GM20000 (cell line): ENCODE results near the gene PRKAR2B.

ENCODE experiments used
- DNase-seq: peaks from one replicate; pipeline ENCODE4 v3.0.0; 2012; ENCODE audit warnings: low spot score
- TF ChIP-seq, protein P1 (sequence below): IDR thresholded peaks from 2 replicates; pipeline ENCODE4 v1.5.1; 2012; ENCODE audit warnings: mild to moderate bottlenecking, control low read depth; ENCODE audit errors: extremely low read depth, missing control alignments

PRKAR2B gene

DNA sequence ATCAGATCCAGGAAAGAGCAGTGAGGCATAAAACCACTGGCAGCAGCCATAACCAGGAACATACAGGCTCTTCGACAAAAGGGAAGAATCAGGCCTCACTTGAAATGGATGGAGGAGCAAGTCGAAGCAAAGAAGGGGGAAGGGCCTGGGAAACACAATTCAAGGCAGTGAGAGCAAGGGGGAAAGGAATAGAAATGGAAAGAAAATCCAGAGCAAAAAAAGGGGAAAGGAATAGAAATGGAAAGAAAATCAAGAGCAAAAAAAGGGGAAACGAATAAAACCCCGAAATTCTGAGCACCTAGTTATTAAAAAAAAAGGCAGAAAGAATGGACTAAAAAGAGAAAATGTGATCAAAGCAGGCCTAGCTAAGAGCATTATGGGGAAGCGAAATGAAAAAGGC is 24.1 kb upstream of the PRKAR2B start:
- no peak for DNase-seq
- TF ChIP-seq, protein P1, sequence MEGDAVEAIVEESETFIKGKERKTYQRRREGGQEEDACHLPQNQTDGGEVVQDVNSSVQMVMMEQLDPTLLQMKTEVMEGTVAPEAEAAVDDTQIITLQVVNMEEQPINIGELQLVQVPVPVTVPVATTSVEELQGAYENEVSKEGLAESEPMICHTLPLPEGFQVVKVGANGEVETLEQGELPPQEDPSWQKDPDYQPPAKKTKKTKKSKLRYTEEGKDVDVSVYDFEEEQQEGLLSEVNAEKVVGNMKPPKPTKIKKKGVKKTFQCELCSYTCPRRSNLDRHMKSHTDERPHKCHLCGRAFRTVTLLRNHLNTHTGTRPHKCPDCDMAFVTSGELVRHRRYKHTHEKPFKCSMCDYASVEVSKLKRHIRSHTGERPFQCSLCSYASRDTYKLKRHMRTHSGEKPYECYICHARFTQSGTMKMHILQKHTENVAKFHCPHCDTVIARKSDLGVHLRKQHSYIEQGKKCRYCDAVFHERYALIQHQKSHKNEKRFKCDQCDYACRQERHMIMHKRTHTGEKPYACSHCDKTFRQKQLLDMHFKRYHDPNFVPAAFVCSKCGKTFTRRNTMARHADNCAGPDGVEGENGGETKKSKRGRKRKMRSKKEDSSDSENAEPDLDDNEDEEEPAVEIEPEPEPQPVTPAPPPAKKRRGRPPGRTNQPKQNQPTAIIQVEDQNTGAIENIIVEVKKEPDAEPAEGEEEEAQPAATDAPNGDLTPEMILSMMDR = no peak

DNA sequence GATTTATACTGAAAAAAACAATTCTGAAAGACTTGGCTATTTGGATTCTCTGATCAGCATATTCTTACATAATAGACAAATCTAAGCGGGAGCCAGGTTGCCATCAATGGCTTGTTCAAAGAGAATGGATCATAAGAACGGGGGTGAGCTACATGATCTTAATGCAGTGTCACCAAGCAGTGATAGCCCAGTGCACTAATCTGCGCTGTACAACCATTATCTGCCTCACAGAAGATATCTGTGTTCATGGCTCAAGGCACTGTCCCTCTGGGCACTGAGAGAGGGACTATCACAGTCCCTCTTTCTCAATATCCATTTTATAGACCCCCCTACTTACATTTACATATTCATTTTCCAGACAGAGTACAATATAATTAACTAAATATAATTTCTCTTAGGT is 22.9 kb upstream of the PRKAR2B start:
- TF ChIP-seq, protein P1 = no peak
- DNase-seq = no peak

DNA sequence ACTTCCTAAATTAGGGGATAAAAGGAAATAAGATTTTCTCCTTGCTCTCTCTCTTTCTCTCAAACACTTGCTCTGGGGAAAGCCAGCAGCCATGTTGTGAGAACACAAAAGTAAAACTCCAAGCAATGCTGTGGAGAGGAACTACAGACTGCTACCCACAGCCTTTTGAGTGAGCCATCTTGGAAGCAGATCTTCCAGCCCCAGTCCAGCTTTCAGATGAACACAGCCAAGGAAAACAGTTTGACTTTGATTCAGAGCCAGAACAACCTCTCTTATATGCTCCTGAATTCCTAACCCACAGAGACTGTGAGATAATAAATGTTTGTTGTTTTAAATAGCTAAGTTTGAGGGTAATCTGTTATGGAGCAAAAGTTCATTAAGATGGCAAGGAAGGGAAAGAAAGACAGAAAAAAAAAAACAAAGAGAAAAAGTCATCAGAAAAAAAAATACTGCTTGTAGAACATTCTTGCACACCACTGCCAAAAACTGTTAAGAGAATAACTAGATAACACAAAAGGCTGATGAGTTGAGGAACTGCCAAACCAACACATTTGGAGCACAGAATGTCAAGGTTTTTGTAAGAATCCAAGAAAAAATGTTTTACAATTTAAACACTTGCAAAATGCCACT is 20.9 kb upstream of the PRKAR2B start:
- TF ChIP-seq, protein P1 = no peak
- no peak for DNase-seq

DNA sequence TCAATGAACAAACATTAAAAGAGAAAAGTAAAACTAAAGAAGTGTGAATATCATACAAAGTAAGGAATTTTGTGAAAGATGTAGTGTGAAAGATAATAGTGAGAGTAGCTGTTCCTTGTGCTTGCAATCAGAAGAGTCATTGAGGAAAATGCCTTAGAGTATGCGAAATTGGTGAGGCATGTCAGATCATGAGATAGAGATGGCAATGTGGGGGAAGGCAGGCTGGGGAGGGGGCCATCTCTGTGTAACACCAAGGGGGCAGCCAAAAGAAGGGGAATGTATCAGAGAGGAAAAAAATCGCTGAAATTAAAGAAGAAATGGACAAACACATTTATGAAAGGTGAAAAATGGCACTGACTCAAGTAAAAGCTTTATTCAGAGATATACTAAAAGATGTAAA is 19.6 kb upstream of the PRKAR2B start:
- TF ChIP-seq, protein P1 = no peak
- no peak for DNase-seq

DNA sequence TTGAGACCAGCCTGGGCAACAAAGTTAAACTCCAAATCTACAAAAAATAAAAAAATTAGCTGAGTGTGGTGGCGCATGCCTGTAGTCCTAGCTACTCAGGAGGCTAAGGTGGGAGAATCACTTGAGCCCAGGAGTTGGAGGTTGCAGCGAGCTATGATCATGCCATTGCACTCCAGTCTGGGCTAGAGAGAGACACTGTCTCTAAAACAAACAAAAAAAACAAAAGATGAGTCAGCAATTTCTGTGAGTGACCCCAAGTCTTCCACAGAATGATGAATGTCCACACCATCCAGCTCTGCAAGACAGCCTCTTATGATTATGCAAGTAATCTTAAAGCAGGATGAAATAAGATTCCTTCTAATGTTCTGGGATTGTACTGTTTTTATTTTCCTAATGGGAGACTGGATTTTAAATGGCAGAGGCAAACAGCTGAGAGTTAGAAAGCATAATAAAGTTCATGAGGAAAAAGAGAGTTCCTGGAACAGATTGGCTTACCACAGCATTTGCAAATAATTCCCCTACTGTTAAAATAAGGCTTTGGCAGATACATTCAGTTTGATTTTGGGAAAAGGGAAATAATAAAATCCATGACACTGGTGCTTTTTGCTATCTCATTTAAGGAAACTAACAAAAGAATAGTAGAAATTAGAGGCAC is 18.9 kb upstream of the PRKAR2B start:
- no peak for DNase-seq
- TF ChIP-seq, protein P1 = no peak

DNA sequence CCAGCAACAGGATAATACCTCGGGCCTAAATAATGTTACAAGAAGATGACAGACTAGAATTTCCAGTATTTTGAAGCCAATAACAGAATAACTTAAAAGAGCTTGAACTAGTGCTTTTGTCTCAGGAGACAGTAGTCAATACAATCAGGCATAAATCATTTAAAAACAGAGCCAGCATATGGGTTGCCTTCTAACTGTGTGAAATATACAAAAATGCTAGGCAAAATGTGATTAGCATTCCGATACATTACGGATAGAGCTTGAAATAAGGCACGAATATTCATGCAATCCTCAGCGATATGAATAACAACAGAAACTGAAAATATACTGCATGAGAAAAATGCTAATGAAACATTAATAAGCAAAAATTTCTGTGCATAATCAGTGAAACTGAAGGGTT is 18.3 kb upstream of the PRKAR2B start:
- TF ChIP-seq, protein P1 = no peak
- no peak for DNase-seq

DNA sequence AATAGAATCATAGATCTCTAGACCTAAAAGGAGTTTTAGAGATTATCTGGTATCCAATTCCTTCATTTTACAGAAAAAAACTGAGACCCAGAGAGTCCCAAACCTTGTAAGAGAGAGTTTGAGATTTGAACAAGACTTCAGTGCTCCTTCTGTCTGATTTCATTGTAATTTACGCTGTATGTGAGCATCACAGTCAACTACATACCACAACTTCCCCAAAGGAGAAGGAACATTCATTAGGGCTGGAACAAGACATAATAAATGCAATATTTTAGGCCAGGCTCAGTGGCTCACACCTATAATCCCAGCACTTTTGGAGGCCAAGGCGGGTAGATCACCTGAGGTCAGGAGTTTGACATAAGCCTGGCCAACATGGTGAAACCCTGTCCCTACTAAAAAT is 17.3 kb upstream of the PRKAR2B start:
- TF ChIP-seq, protein P1 = no peak
- DNase-seq = no peak
